GM23338 (cell line): ENCODE results near the gene SLC28A1. TPM values are rescaled to one million over a fixed set of nuclear protein-coding genes. Genes with fewer than 3 reads are reported as not detected.

Source experiments
- ATAC-seq: fragments of 200-7000 bp; cut with Tn5 transposase; 3 replicates; pipeline ENCODE4 v1.9.1; 2020
- DNase-seq: peaks from one replicate; pipeline ENCODE4 v3.0.0-alpha.2; 2015; ENCODE audit warnings: low spot score
- H2AFZ ChIP-seq: fragments of 200-600 bp; sonication (generic); 2 replicates; pipeline ENCODE4 v1.8.0; 2016; ENCODE audit warnings: antibody characterized with exemption, mild to moderate bottlenecking, moderate library complexity
- H3F3A ChIP-seq: fragments of 200-600 bp; sonication (generic); replicated peaks from 2 replicates; pipeline ENCODE4 v1.8.0; 2017; ENCODE audit warnings: antibody characterized with exemption, mixed run types, low read depth
- H3K27ac ChIP-seq: fragments of 200-600 bp; sonication (generic); 2 replicates; pipeline ENCODE4 v1.6.1; 2016; ENCODE audit warnings: low read depth
- H3K27me3 ChIP-seq: fragments of 200-600 bp; sonication (generic); 2 replicates; pipeline ENCODE4 v1.8.0; 2016; ENCODE audit warnings: mild to moderate bottlenecking, mixed run types, moderate library complexity; ENCODE audit not compliant: insufficient read depth
- H3K36me3 ChIP-seq: fragments of 200-600 bp; sonication (generic); 2 replicates; pipeline ENCODE4 v1.8.0; 2016; ENCODE audit warnings: mild to moderate bottlenecking; ENCODE audit not compliant: insufficient read depth
- H3K4me1 ChIP-seq: fragments of 200-600 bp; sonication (generic); 2 replicates; pipeline ENCODE4 v1.8.0; 2016; ENCODE audit warnings: mild to moderate bottlenecking, moderate library complexity; ENCODE audit not compliant: insufficient read depth
- H3K4me2 ChIP-seq: fragments of 200-600 bp; sonication (generic); 2 replicates; pipeline ENCODE4 v1.7.1; 2017; ENCODE audit warnings: mixed run types
- H3K4me3 ChIP-seq: fragments of 200-600 bp; sonication (generic); 2 replicates; pipeline ENCODE4 v1.6.1; 2016; ENCODE audit warnings: mixed run types
- H3K79me2 ChIP-seq: fragments of 200-600 bp; sonication (generic); replicated peaks from 2 replicates; pipeline ENCODE4 v1.8.0; 2017; ENCODE audit warnings: mild to moderate bottlenecking; ENCODE audit not compliant: insufficient read depth
- H3K9me2 ChIP-seq: fragments of 200-600 bp; sonication (generic); 2 replicates; pipeline ENCODE4 v1.8.0; 2017; ENCODE audit not compliant: insufficient read depth
- H4K20me1 ChIP-seq: fragments of 200-600 bp; sonication (generic); replicated peaks from 2 replicates; pipeline ENCODE4 v1.8.0; 2017; ENCODE audit warnings: mild to moderate bottlenecking; ENCODE audit not compliant: insufficient read depth
- H3K27ac Mint-ChIP-seq: 2 replicates; pipeline ENCODE4 v1.8.0; 2020; ENCODE audit warnings: inconsistent platforms, mild to moderate bottlenecking, moderate library complexity, mixed read lengths
- H3K27me3 Mint-ChIP-seq: 3 replicates; pipeline ENCODE4 v1.8.0; 2022; ENCODE audit warnings: low read depth, mild to moderate bottlenecking, moderate library complexity, mixed read lengths, inconsistent platforms; ENCODE audit not compliant: insufficient read depth, poor library complexity
- H3K36me3 Mint-ChIP-seq: 3 replicates; pipeline ENCODE4 v1.8.0; 2021; ENCODE audit warnings: low read depth, mild to moderate bottlenecking, inconsistent platforms, moderate library complexity, mixed read lengths
- H3K4me1 Mint-ChIP-seq: 3 replicates; pipeline ENCODE4 v1.8.0; 2020; ENCODE audit warnings: mild to moderate bottlenecking, inconsistent platforms, mixed read lengths
- H3K4me3 Mint-ChIP-seq: 3 replicates; pipeline ENCODE4 v1.8.0; 2021; ENCODE audit warnings: moderate library complexity, mild to moderate bottlenecking, inconsistent platforms, mixed read lengths
- H3K9me3 Mint-ChIP-seq: 3 replicates; pipeline ENCODE4 v1.8.0; 2020; ENCODE audit warnings: moderate library complexity, mild to moderate bottlenecking, inconsistent platforms, mixed read lengths
- CREB1 ChIP-seq: fragments of 250-450 bp; sonication (Bioruptor Pico); IDR thresholded peaks from 2 replicates; pipeline ENCODE4 v1.5.0; 2020; ENCODE audit warnings: low read depth, mild to moderate bottlenecking, moderate library complexity
- CTCF ChIP-seq, 2 experiments: fragments of 200-600 bp in 1 of 2; sonication (generic) in 1 of 2; conservative IDR thresholded peaks; 2 replicates each; pipeline versions ENCODE4 v1.5.1 to v1.6.1; 2016 to 2017; ENCODE audit warnings: antibody characterized with exemption in 2 of 2, low read depth in 2 of 2, mild to moderate bottlenecking in 2 of 2, moderate library complexity in 1 of 2
- NANOG ChIP-seq: IDR thresholded peaks from 2 replicates; pipeline ENCODE4 v1.6.1; 2016; ENCODE audit warnings: antibody characterized with exemption, borderline replicate concordance
- POLR2AphosphoS5 ChIP-seq: IDR thresholded peaks from 2 replicates; pipeline ENCODE4 v1.6.1; 2016; ENCODE audit warnings: antibody characterized with exemption, low read depth
- STAT1 ChIP-seq: IDR thresholded peaks from one replicate; pipeline ENCODE4 v1.6.1; 2016; ENCODE audit warnings: antibody characterized with exemption; ENCODE audit not compliant: unreplicated experiment
- ZNF114 ChIP-seq: fragments of 250-450 bp; sonication (Bioruptor Pico); IDR thresholded peaks from 2 replicates; pipeline ENCODE4 v1.5.0; 2020; ENCODE audit warnings: mild to moderate bottlenecking, moderate library complexity
- ZNF331 ChIP-seq: fragments of 250-450 bp; sonication (Bioruptor Pico); IDR thresholded peaks from 2 replicates; pipeline ENCODE4 v1.5.0; 2020; ENCODE audit warnings: low read depth, mild to moderate bottlenecking, moderate library complexity
- ZNF462 ChIP-seq: fragments of 250-450 bp; sonication (Bioruptor Pico); IDR thresholded peaks from 2 replicates; pipeline ENCODE4 v1.5.0; 2020; ENCODE audit warnings: mild to moderate bottlenecking, moderate library complexity
- polyA plus RNA-seq: library from polyadenylated mRNA; unstranded; fragments of >200 nt; fragmentation: Nextera tagmentation; extraction: Ambion mirVana; gene quantifications from 2 replicates; pipeline ENCODE4 v1.2.1, GENCODE V29; 2016
- total RNA-seq: library from RNA; depleted of rRNA; stranded (reverse); fragments of >200 nt; shearing (Covaris generic); gene quantifications from 2 replicates; pipeline ENCODE4 v1.2.3, GENCODE V29; 2014
- TF ChIP-seq, protein P1 (sequence below): IDR thresholded peaks from 2 replicates; pipeline ENCODE4 v1.6.1; 2016; ENCODE audit warnings: antibody characterized with exemption

The SLC28A1 gene
- total and polyA plus RNA-seq, 2 experiments from 2014 or later, result not detected

GRCh38 chr15:84913360-84913723, 28.9 kb downstream of the SLC28A1 start:
- peaks cover 12% of the 10 kb centered on the region for H3K4me1 Mint-ChIP-seq
- no peaks in the 10 kb centered on the region; the same call in 2 of the 3 replicates for H3K9me3 Mint-ChIP-seq
- no peak for TF ChIP-seq ZNF331 (CRISPR knock-in tag)
- TF ChIP-seq CREB1 (CRISPR knock-in tag), result no peak
- no peak for TF ChIP-seq CTCF (conservative IDR thresholded peaks at IDR 0.05; ENCODE audit: low read depth in 2 of 2)
- no peak for TF ChIP-seq POLR2AphosphoS5
- no peak for TF ChIP-seq ZNF462
- TF ChIP-seq STAT1, result no peak
- TF ChIP-seq ZNF114, result no peak
- TF ChIP-seq NANOG, result no peak
- TF ChIP-seq, protein P1, sequence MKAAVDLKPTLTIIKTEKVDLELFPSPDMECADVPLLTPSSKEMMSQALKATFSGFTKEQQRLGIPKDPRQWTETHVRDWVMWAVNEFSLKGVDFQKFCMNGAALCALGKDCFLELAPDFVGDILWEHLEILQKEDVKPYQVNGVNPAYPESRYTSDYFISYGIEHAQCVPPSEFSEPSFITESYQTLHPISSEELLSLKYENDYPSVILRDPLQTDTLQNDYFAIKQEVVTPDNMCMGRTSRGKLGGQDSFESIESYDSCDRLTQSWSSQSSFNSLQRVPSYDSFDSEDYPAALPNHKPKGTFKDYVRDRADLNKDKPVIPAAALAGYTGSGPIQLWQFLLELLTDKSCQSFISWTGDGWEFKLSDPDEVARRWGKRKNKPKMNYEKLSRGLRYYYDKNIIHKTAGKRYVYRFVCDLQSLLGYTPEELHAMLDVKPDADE, result no peak
- no peaks in the 10 kb centered on the region for H3F3A ChIP-seq
- H3K36me3 ChIP-seq, result no peaks in the 10 kb centered on the region
- no peaks in the 10 kb centered on the region for H3K36me3 Mint-ChIP-seq
- H3K27me3 ChIP-seq, result no peaks in the 10 kb centered on the region
- no peaks in the 10 kb centered on the region for H3K79me2 ChIP-seq
- DNase-seq, result no peak
- no peaks in the 10 kb centered on the region for H3K4me1 ChIP-seq
- peaks cover 2% of the 10 kb centered on the region for H3K27me3 Mint-ChIP-seq
- no peak overlapping the region for H3K4me2 ChIP-seq
- no peaks in the 10 kb centered on the region for H4K20me1 ChIP-seq
- no peak for ATAC-seq
- H3K9me2 ChIP-seq, result no peaks in the 10 kb centered on the region
- no peak overlapping the region for H3K27ac ChIP-seq
- no peak overlapping the region for H2AFZ ChIP-seq
- H3K4me3 ChIP-seq, result no peak overlapping the region
- H3K27ac Mint-ChIP-seq, result no peak overlapping the region
- no peak overlapping the region for H3K4me3 Mint-ChIP-seq
